ENCODE data around the gene TEDDM1.
"Not testable (repeated sequence)": the region's sequence is repeated elsewhere in the genome, so short reads cannot be mapped to it uniquely, and the experiment has no call there.

The TEDDM1 gene

GRCh38 chr1:182405578-182405977, 5.1 kb upstream of the TEDDM1 start:
- no peak for DNase-seq

DNA sequence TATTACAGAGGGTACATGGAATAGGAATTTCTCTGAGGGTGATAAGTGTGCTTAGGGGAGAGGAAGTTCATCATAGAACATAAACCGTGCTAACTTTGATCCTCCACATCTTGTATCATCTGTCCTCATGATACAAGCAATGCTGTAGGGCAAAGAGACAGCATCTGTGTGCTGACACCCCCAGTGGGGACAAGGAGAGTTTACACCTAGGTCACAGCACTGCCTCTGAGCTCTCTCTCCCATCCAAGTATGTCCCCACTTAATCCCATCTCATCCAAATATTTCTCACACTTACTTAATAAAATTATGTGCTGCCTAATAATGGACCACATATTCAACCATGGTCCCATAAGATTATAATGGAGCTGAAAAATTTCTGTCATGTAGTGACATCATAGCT, 4.3 kb upstream of the TEDDM1 start:
- DNase-seq: no peak

- no peak for DNase-seq
Observed at GRCh38 chr1:182397653-182398393, 2.6 kb downstream of the TEDDM1 start.

DNA sequence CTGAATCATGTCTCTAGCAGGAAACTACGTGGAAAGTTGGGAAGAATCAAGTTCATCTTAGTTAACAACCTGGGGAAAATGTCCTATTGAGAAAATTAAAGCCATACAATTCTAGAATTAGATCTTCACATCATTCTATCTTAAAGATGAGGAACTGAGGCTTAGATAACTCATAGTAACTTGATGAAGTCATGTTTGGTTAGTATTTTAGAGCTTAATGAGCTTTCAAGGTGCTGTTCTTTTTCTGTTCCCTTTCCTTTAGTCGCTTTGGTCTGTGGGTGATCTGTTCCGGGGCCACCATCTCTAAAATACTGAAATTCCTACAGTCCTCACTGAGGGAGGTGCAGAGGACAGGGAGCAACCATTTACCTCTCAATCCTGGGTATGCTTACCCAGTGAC, 4.6 kb downstream of the TEDDM1 start:
- no peak for DNase-seq

DNA sequence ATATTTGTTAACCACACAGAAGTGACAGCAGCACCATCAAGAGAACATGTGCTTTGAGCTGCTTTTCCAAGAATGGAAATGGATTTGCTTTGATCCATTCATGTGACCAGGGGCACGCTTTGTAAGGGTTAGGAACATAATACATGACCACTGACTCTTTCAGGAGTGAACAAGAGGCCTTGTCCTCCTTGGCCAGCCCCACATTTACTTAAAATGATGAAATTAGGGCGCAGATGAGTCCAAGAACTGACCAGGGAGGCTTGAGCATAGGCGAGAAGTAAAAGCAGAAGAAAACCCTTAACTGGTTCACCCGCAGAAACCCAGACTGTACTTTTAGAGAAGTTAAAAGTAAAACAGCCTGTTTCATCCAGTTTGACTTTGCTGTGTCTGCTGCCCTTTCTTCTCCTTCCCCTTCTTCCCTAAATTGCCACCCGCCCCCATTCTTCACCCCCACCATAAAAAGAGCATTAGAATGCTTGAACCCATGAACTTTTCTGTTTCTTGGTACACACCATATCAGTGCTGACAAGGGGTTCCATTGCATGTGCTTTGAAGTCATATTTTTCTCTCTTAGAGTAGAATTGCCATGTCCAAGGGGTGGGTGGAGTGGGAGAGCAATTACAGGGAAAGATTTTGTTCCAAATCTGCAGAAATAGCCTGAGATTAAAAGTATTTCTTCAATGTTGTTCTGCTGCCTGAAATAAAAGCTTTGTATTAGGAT, 6.3 kb downstream of the TEDDM1 start:
- peak; percentile 51 for DNase-seq

- DNase-seq: peak; percentile 70
Observed at GRCh38 chr1:182392050-182393028, 8.1 kb downstream of the TEDDM1 start.

GRCh38 chr1:182391362-182392049, 9.0 kb downstream of the TEDDM1 start, which contains the start of gene GLUL:
GLUL (minus strand) TSS chr1:182391790; CDS start chr1:182388737, 3,053 bp downstream.
- DNase-seq: peak; percentile 94

DNA sequence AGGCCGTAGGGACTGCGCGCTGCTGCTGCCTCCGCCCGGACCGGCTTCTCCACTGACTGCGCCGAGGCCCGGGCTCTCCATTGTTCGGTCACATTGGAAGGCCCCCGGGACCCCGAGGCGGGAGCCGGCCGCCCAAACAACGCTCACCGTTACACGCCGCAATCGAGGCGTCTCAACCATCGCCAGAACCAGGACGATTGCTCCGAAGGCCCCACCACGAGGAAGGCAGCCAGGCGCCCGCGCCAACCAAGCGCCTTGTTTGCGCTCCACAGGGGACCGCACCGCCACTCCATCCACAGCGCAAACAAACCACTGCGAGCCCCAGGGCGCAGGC, 9.5 kb downstream of the TEDDM1 start:
- DNase-seq: no peak

DNA sequence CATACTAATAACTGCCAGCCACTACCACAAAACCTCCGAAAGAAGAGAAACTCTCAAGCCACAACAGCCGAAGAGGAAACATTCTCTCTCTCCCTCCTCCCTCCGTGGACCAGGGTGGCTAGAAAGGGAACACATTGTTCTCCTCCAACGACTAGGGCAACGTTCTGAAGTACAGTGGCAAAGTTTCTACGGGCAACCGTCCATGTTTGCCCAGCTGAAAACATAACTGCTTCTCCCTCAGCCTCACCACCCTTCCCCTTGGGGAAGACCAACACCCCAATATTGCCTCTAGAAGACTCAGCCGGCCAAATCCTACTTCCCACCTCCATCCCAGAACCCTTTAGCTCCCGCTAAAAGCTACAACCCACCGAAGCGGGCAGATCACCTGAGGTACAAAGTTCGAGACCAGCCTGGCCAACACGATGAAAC, 10.8 kb downstream of the TEDDM1 start:
- peak; percentile 31 for DNase-seq

GRCh38 chr1:182388392-182389134, 11.9 kb downstream of the TEDDM1 start:
- DNase-seq: no peak

GRCh38 chr1:182387566-182387965, 12.9 kb downstream of the TEDDM1 start:
- no peak for DNase-seq

GRCh38 chr1:182386980-182387379, 13.5 kb downstream of the TEDDM1 start:
- DNase-seq: no peak

- DNase-seq: no peak
Observed at GRCh38 chr1:182385885-182386853, 14.3 kb downstream of the TEDDM1 start.

DNA sequence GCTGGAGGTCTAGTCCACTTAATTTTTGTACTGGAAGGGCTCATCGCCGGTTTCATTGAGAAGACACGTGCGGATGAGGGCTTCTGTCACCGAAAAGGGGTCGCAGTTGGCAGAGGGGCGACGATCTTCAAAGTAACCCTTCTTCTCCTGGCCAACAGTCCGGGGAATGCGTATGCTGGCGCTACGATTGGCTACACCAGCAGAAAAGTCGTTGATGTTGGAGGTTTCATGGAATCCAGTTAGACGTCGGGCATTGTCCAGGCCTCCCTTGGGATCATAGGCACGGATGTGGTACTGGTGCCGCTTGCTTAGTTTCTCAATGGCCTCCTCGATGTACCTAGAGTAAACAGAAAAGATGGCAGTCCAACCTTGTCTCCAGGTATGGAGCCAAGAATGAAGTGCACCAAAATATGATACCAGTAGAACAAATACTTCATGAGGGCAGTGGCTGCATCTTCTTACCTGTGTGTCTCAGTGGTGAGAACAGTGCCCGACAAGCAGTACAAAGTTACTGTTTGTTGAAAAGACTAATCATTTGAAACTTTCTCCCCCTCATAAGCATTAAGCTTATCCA, 16.0 kb downstream of the TEDDM1 start:
- no peak for DNase-seq

GRCh38 chr1:182383934-182384333, 16.5 kb downstream of the TEDDM1 start:
- DNase-seq: no peak

- no peak for DNase-seq
Observed at GRCh38 chr1:182383037-182383661, 17.3 kb downstream of the TEDDM1 start.

DNA sequence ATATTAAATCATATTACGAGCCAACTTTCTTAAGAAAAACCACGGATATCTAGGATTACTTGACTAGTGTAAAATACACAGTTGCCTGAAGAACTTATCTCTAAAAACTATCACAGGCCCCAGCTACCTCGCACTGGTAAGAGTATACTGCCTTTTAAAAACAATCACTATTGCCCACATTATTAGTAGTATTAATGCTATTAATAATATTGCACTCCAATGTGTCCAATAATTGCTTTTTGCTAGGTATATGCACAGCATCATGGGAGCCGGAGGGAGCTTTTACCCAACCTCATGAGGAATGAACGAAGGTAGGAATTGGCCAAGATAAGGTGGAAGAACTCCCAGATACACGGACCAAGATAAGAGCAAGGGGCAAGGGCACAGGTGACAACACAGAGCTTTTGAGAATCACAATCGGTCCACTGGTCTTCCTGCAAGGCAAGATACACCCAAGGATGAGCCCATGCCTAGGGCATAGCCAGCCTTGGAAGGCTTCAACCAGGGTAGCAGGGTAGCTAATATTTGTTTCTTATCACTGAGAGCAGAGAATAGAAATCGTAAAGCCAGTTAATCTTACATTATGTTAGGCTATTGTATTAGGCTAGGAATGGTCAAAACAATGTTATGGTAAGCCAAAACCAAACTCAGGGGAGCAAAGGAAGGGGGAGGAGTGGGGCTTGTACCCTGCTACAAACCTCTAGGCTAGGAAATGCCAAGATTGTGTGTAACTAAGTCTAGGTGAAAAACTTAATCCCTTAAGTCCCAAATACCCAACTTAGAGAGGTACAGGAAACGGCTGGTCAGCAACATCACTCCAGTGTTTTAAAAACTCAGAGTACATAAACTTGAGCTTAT, 18.3 kb downstream of the TEDDM1 start:
- DNase-seq: no peak

DNA sequence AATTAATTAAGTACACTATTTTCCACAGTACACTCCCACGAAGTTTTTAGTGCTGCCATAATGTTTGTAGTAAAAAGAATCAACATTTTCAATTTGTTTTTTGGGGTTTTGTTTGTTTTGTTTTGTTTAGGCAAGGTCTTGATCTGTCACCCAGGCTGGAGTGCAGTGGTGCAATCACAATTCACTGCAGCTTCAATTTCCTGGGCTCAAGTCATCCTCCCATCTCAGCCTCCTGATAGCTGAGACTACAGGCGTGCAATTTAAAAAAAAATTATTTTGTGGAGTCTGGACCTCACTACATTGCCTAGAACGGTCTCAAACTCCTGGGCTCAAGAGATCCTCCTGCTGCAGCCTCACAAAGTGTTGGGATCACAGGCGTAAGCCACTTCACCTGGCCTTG, 20.3 kb downstream of the TEDDM1 start:
- DNase-seq: no peak

GRCh38 chr1:182379781-182380180, 20.7 kb downstream of the TEDDM1 start:
- not testable (repeated sequence) for DNase-seq
